Measurements from ENCODE around the gene PARD3. TPM values are rescaled to one million over a fixed set of nuclear protein-coding genes. Genes with fewer than 3 reads are reported as not detected.

Gene PARD3
- total RNA-seq, 1 donor from 2014 or later, result 58.7 TPM

DNA sequence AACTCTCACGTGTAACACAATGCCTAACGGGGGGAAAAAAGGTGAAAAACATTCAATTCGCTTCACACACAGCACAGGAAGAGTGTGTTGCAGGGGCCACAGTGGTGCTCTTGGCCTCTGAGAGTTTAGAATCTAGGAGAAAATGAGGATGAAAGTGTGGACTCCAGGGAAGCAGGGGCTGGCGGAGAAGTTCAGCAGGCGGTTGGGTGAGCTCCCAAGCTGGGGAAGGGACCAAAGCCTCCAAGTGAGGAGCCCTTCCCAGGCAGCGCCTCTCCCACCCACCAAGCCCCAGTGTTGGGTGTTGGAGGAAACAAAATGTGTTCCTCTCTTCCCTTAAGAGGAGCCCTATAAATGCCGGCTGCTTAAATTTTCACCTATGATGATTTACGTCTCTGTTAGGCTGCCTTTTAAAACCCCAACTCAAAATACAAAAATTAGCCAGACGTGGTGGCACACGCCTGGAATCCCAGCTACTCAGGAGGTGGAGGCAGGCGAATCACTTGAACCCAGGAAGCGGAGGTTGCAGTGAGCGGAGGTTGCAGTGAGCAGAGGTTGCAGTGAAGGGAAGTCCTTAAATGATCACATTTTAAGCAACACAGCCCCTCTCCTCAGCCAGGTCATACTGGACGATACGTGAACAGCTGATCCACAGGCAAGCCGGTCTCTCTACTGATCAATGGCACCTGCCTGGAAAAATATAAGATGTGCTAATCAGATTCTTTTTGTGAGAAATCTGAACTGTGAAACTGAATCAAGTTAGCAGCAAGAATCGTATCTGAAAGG is 735.2 kb downstream of the PARD3 start:
- H3K27ac Mint-ChIP-seq, result no peak overlapping the region
- Histone ChIP-seq H2AFZ (replicated peaks) (no peak overlapping the region), H3K79me2 (ENCODE audit: low read depth) (no peaks in the 10 kb centered on the region), H3K4me1 (no peaks in the 10 kb centered on the region), H3K9me3 (ENCODE audit: low read depth) (no peaks in the 10 kb centered on the region), H3K27me3 (no peaks in the 10 kb centered on the region), H3F3A (ENCODE audit: low read depth) (no peaks in the 10 kb centered on the region), H3K36me3 (no peaks in the 10 kb centered on the region), H3K4me2 (no peak overlapping the region), H3K9ac (no peak overlapping the region), H3K4me3 (no peak overlapping the region), H4K20me1 (ENCODE audit: low read depth) (no peaks in the 10 kb centered on the region), H3K27ac (no peak overlapping the region)
- H3K9me3 Mint-ChIP-seq, result peaks cover 28% of the 10 kb centered on the region
- TF ChIP-seq, protein P1, sequence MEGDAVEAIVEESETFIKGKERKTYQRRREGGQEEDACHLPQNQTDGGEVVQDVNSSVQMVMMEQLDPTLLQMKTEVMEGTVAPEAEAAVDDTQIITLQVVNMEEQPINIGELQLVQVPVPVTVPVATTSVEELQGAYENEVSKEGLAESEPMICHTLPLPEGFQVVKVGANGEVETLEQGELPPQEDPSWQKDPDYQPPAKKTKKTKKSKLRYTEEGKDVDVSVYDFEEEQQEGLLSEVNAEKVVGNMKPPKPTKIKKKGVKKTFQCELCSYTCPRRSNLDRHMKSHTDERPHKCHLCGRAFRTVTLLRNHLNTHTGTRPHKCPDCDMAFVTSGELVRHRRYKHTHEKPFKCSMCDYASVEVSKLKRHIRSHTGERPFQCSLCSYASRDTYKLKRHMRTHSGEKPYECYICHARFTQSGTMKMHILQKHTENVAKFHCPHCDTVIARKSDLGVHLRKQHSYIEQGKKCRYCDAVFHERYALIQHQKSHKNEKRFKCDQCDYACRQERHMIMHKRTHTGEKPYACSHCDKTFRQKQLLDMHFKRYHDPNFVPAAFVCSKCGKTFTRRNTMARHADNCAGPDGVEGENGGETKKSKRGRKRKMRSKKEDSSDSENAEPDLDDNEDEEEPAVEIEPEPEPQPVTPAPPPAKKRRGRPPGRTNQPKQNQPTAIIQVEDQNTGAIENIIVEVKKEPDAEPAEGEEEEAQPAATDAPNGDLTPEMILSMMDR (IDR thresholded peaks at IDR 0.05), result no peak
- TF ChIP-seq EZH2 (IDR thresholded peaks at IDR 0.05) (no peak), EZH2phosphoT487 (IDR thresholded peaks at IDR 0.05) (no peak)
- no peak for DNase-seq (ENCODE audit: low spot score)
- H3K4me1 Mint-ChIP-seq, result peaks cover 8% of the 10 kb centered on the region
- H3K4me3 Mint-ChIP-seq, result no peak overlapping the region
- H3K27me3 Mint-ChIP-seq (ENCODE audit: insufficient read depth, low read depth), result peaks cover 7% of the 10 kb centered on the region
- no peaks in the 10 kb centered on the region for H3K36me3 Mint-ChIP-seq

DNA sequence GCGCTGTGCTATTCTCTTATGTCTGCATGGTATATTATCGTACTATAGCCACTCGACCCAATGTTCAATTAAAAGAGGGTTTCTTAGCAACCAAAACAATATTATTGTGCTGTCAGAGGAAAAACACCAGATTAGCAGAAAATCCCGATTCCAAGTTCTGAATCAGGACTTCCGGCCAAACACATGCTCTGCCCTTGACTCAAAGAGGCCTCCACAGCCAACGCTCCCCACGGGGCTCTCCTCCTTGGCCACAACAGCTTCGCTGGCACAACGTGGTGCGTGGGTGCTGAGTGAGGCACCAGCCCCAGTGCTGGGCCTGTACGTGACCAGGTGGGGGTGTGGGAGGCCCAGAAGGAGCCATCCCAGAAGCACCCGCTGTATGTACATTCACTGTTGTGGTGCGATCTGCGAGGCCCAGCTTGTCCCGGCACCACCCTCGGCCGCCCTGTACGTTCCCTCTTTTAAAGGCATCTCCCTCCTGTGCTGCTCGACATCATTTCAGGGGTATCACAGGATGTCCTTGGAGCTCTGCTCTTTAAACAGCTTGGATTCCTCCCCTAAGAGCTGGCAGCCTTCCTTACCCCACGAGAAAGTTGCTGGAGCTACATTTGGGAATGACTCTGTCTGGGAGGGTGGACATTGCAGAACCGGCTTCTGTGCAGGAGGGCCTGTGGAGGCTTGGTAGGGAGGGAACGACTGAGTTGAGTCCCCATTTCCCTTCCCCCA is 736.2 kb downstream of the PARD3 start:
- peaks cover 4% of the 10 kb centered on the region for H3K27me3 Mint-ChIP-seq (ENCODE audit: insufficient read depth, low read depth)
- TF ChIP-seq, protein P1 (IDR thresholded peaks at IDR 0.05), result no peak
- TF ChIP-seq EZH2phosphoT487 (IDR thresholded peaks at IDR 0.05), result no peak
- TF ChIP-seq EZH2 (IDR thresholded peaks at IDR 0.05), result no peak
- no peak overlapping the region for H3K4me2 ChIP-seq
- H3K27ac Mint-ChIP-seq, result no peak overlapping the region
- no peaks in the 10 kb centered on the region for H3K27me3 ChIP-seq
- no peak overlapping the region for H3K4me3 Mint-ChIP-seq
- H3K79me2 ChIP-seq (ENCODE audit: low read depth), result no peaks in the 10 kb centered on the region
- H3K4me1 Mint-ChIP-seq, result peaks cover 8% of the 10 kb centered on the region
- no peak overlapping the region for H3K27ac ChIP-seq
- H2AFZ ChIP-seq (replicated peaks), result no peak overlapping the region
- H3K9me3 ChIP-seq (ENCODE audit: low read depth), result no peaks in the 10 kb centered on the region
- H3K9me3 Mint-ChIP-seq, result peaks cover 22% of the 10 kb centered on the region
- H3K9ac ChIP-seq, result no peak overlapping the region
- H3K36me3 Mint-ChIP-seq, result no peaks in the 10 kb centered on the region
- no peaks in the 10 kb centered on the region for H3K4me1 ChIP-seq
- no peaks in the 10 kb centered on the region for H3F3A ChIP-seq (ENCODE audit: low read depth)
- DNase-seq (ENCODE audit: low spot score), result no peak
- no peak overlapping the region for H3K4me3 ChIP-seq
- no peaks in the 10 kb centered on the region for H3K36me3 ChIP-seq
- H4K20me1 ChIP-seq (ENCODE audit: low read depth), result no peaks in the 10 kb centered on the region

DNA sequence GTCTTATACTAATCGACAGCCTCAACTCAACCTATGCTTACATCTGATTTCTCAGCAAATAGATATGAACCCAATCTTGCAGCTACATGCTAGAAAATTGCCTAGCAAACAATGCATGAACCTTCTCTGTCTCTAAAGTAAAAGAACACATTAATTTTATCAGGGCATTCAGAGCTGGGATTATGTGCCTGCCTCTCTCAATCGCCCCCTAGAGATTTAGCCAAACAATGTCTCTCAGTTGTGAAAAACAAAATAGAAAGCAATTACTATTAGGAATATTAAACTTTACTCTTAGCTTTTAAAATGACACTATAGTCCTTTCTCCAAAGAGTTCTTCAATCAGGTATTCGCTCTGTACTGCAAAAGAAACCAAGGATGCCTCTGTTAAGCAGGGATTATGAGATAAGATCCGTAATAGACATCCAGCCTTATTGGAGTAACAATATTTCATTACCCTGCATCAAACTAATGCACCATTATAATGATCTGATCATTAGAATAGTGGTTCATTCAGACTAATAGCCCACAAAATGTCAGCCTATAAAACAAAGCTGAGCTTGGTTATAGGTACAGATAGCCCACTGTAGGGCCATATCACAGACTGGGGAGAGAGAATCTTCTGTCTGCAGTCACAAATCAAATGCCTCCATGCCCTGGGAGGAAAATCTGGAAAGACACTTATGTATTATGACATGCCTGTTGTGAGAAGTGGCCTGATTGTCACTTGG is 736.9 kb downstream of the PARD3 start:
- no peak overlapping the region for H3K4me3 ChIP-seq
- no peak overlapping the region for H3K4me3 Mint-ChIP-seq
- no peak overlapping the region for H3K27ac ChIP-seq
- peaks cover 4% of the 10 kb centered on the region for H3K27me3 Mint-ChIP-seq (ENCODE audit: insufficient read depth, low read depth)
- no peaks in the 10 kb centered on the region for H3K36me3 Mint-ChIP-seq
- H2AFZ ChIP-seq (replicated peaks), result no peak overlapping the region
- no peak overlapping the region for H3K27ac Mint-ChIP-seq
- no peak for DNase-seq (ENCODE audit: low spot score)
- no peaks in the 10 kb centered on the region for H3F3A ChIP-seq (ENCODE audit: low read depth)
- no peaks in the 10 kb centered on the region for H3K79me2 ChIP-seq (ENCODE audit: low read depth)
- TF ChIP-seq EZH2phosphoT487 (IDR thresholded peaks at IDR 0.05), result no peak
- TF ChIP-seq EZH2 (IDR thresholded peaks at IDR 0.05), result no peak
- TF ChIP-seq, protein P1 (IDR thresholded peaks at IDR 0.05), result no peak
- H3K36me3 ChIP-seq, result no peaks in the 10 kb centered on the region
- no peaks in the 10 kb centered on the region for H4K20me1 ChIP-seq (ENCODE audit: low read depth)
- no peak overlapping the region for H3K9ac ChIP-seq
- no peaks in the 10 kb centered on the region for H3K27me3 ChIP-seq
- H3K4me1 ChIP-seq, result no peaks in the 10 kb centered on the region
- H3K9me3 ChIP-seq (ENCODE audit: low read depth), result no peaks in the 10 kb centered on the region
- peaks cover 19% of the 10 kb centered on the region for H3K9me3 Mint-ChIP-seq
- no peak overlapping the region for H3K4me2 ChIP-seq
- peaks cover 8% of the 10 kb centered on the region for H3K4me1 Mint-ChIP-seq

All from neural progenitor cell (in vitro differentiated cells).